SK-N-MC (cell line): ENCODE data around the gene EFNA3.

Experiments used
- EZH2 ChIP-seq: fragments of 200-600 bp; sonication (generic); IDR thresholded peaks from one replicate; pipeline ENCODE4 v1.6.1; 2017; ENCODE audit warnings: antibody characterized with exemption
- POLR2AphosphoS5 ChIP-seq: IDR thresholded peaks from 2 replicates; pipeline ENCODE4 v1.6.1; 2012; ENCODE audit warnings: mild to moderate bottlenecking, low read depth, low read length, borderline replicate concordance

- TF ChIP-seq POLR2AphosphoS5, result no peak
- no peak for TF ChIP-seq EZH2
These were observed 26.7 kb upstream of the EFNA3 start for GRCh38 chr1:155051777-155052398.
